ENCODE data around the gene ATOH8. TPM values are rescaled to one million over a fixed set of nuclear protein-coding genes. Genes with fewer than 3 reads are reported as not detected.

The ATOH8 gene
- total RNA-seq, 2 experiments from 2014 or later: 0.44 TPM; not detected in 1

DNA sequence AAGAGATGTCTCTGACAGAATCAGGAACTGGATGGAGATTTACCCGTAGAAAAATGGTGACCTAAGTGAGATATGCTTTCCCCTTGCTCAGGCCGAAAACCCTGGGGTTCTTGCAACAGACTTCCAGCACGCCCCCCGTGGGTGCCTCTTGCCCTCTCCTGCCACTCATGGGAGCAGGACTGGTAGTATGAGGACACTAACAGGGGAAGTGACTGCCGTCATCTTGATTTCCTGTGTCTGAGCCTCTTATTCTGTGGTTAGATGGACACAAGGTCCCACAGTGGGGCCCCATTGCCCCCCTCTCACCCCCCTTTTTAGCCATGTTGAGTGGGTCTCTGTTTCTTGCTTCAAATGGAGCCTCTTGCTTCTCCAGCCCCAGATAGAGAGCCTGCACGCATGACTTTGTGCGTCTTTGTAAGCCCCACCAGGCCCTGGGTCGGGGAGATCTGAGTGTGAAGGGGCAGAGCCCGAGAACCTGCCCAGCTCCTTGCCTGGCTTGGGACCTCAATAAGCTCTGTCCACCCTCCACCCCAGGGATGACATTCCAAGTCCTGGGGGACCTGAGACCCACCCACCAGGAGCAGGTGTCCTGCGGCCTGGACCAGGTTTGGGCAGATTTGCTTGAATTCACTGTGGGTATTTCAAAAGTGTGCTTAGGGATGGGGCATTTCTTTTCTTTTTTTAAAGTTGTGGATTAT, 47.0 kb upstream of the ATOH8 start:
- Histone ChIP-seq H3K9me2 (ENCODE audit: insufficient read depth, low read length) (no peaks in the 10 kb centered on the region), H2AFZ (ENCODE audit: low read length) (no peak overlapping the region), H3K36me3 (ENCODE audit: insufficient read depth, low read length) (no peaks in the 10 kb centered on the region), H3K9me3 (ENCODE audit: low read length) (no peaks in the 10 kb centered on the region), H3K4me2 (ENCODE audit: low read length) (no peak overlapping the region), H4K20me1 (ENCODE audit: insufficient read depth, low read length) (no peaks in the 10 kb centered on the region), H3K79me2 (ENCODE audit: insufficient read depth, low read depth, low read length) (no peaks in the 10 kb centered on the region), H3K27ac (ENCODE audit: low read depth, low read length, poor library complexity, severe bottlenecking) (no peak overlapping the region), H3K4me3 (ENCODE audit: low read depth, low read length, poor library complexity, severe bottlenecking) (no peak overlapping the region), H3K4me1 (ENCODE audit: insufficient read depth, low read length, poor library complexity, severe bottlenecking) (peaks cover 11% of the 10 kb centered on the region)
- intact Hi-C loops (cut with micrococcal nuclease; ENCODE audit: unreplicated experiment): loop anchor here (1.0 to 5.0 kb wide), 3 partner anchors 28 to 286 kb away; no protein-coding TSS in a partner anchor
- DNase-seq (ENCODE audit: low spot score): no peak
- CTCF ChIA-PET (ENCODE audit: unreplicated experiment): no interaction called here
- POLR2A ChIA-PET: interaction anchor here (0.6 kb wide), 1 partner anchor 22 kb away, joined by 3 read pairs; no protein-coding TSS in a partner anchor
- TF ChIP-seq CTCF (conservative IDR thresholded peaks at IDR 0.05; ENCODE audit: low read length) (no peak), EZH2phosphoT487 (IDR thresholded peaks at IDR 0.05; ENCODE audit: borderline replicate concordance, low read depth, low read length) (no peak)
- no TSS peak for BruUV-seq (replicated peaks)

DNA sequence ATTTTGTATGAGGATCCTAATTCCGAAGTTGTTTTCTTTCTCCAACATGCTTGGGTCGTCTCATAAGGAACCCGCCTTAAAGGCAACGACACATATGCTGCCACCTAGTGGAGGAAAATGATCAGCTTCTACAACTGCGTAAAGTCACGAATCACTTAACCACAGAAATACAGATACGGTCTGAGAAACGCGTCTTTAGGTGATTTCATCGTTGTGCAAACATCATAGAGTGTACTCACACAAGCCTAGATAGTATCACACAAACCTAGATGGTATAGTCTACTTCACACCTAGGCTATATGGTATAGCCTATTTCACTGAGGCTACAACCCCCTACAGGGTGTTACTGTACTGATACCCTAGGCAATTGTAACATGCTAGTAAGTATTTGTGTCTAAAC, 46.5 kb upstream of the ATOH8 start:
- intact Hi-C loops (cut with micrococcal nuclease; ENCODE audit: unreplicated experiment): loop anchor here (1.0 to 5.0 kb wide), 3 partner anchors 29 to 287 kb away; no protein-coding TSS in a partner anchor
- Histone ChIP-seq H3K27ac (ENCODE audit: low read depth, low read length, poor library complexity, severe bottlenecking) (no peak overlapping the region), H4K20me1 (ENCODE audit: insufficient read depth, low read length) (no peaks in the 10 kb centered on the region), H3K4me3 (ENCODE audit: low read depth, low read length, poor library complexity, severe bottlenecking) (no peak overlapping the region), H3K9me3 (ENCODE audit: low read length) (no peaks in the 10 kb centered on the region), H3K4me1 (ENCODE audit: insufficient read depth, low read length, poor library complexity, severe bottlenecking) (peaks cover 11% of the 10 kb centered on the region), H3K9me2 (ENCODE audit: insufficient read depth, low read length) (no peaks in the 10 kb centered on the region), H3K4me2 (ENCODE audit: low read length) (no peak overlapping the region), H3K36me3 (ENCODE audit: insufficient read depth, low read length) (no peaks in the 10 kb centered on the region), H3K79me2 (ENCODE audit: insufficient read depth, low read depth, low read length) (no peaks in the 10 kb centered on the region), H2AFZ (ENCODE audit: low read length) (no peak overlapping the region)
- TF ChIP-seq EZH2phosphoT487 (IDR thresholded peaks at IDR 0.05; ENCODE audit: borderline replicate concordance, low read depth, low read length) (no peak), CTCF (conservative IDR thresholded peaks at IDR 0.05; ENCODE audit: low read length) (peak; percentile 94)
- ChIA-PET POLR2A (interaction anchor here (0.7 to 0.8 kb wide), 2 partner anchors 72 to 288 kb away, joined by 3 to 4 read pairs; no protein-coding TSS in a partner anchor), CTCF (ENCODE audit: unreplicated experiment) (interaction anchor here (1.0 kb wide), 1 partner anchor 21 kb away, joined by 3 read pairs; no protein-coding TSS in a partner anchor)
- peak; percentile 84 for DNase-seq (ENCODE audit: low spot score)
- no TSS peak for BruUV-seq (replicated peaks)

- no TSS peak for BruUV-seq (replicated peaks)
- POLR2A ChIA-PET: no interaction called here
These were observed 45.1 kb upstream of the ATOH8 start for GRCh38 chr2:85708641-85709040.

More at GRCh38 chr2:85708641-85709040, 45.1 kb upstream of the ATOH8 start:
- H2AFZ ChIP-seq (ENCODE audit: low read length): no peak overlapping the region
- no peak overlapping the region for H3K4me3 ChIP-seq (ENCODE audit: low read depth, low read length, poor library complexity, severe bottlenecking)
- H3K4me2 ChIP-seq (ENCODE audit: low read length): no peak overlapping the region
- H3K36me3 ChIP-seq (ENCODE audit: insufficient read depth, low read length): no peaks in the 10 kb centered on the region
- intact Hi-C loops (cut with micrococcal nuclease; ENCODE audit: unreplicated experiment): loop anchor here (5.0 kb wide), 1 partner anchor 71 kb away; no protein-coding TSS in a partner anchor
- H3K9me2 ChIP-seq (ENCODE audit: insufficient read depth, low read length): no peaks in the 10 kb centered on the region
- peaks cover 11% of the 10 kb centered on the region for H3K4me1 ChIP-seq (ENCODE audit: insufficient read depth, low read length, poor library complexity, severe bottlenecking)
- H3K9me3 ChIP-seq (ENCODE audit: low read length): no peaks in the 10 kb centered on the region
- no peaks in the 10 kb centered on the region for H3K79me2 ChIP-seq (ENCODE audit: insufficient read depth, low read depth, low read length)
- TF ChIP-seq EZH2phosphoT487 (IDR thresholded peaks at IDR 0.05; ENCODE audit: borderline replicate concordance, low read depth, low read length) (no peak), CTCF (conservative IDR thresholded peaks at IDR 0.05; ENCODE audit: low read length) (no peak)
- no peaks in the 10 kb centered on the region for H4K20me1 ChIP-seq (ENCODE audit: insufficient read depth, low read length)
- no peak for DNase-seq (ENCODE audit: low spot score)
- CTCF ChIA-PET (ENCODE audit: unreplicated experiment): no interaction called here
- no peak overlapping the region for H3K27ac ChIP-seq (ENCODE audit: low read depth, low read length, poor library complexity, severe bottlenecking)
